Adipocyte (in vitro differentiated cells): ENCODE measurements around the gene FKBP11.

Experiments used
- DNase-seq: peaks from one replicate; pipeline ENCODE4 v3.0.0-alpha.2; 2015; ENCODE audit warnings: low read depth
- H3K27me3 ChIP-seq: replicated peaks from 2 replicates; pipeline ENCODE4 v1.7.0; 2013; ENCODE audit warnings: mild to moderate bottlenecking, low read length, moderate library complexity; ENCODE audit not compliant: control insufficient read depth, insufficient read depth
- H3K36me3 ChIP-seq: 2 replicates; pipeline ENCODE4 v1.7.0; 2013; ENCODE audit warnings: low read length, mild to moderate bottlenecking, moderate library complexity; ENCODE audit not compliant: control insufficient read depth, insufficient read depth, severe bottlenecking
- H3K4me1 ChIP-seq: 2 replicates; pipeline ENCODE4 v1.7.0; 2013; ENCODE audit warnings: mild to moderate bottlenecking, low read length, moderate library complexity; ENCODE audit not compliant: control insufficient read depth, insufficient read depth
- H3K4me3 ChIP-seq: 2 replicates; pipeline ENCODE4 v1.7.0; 2013; ENCODE audit warnings: mild to moderate bottlenecking, low read length, moderate library complexity
- H3K9ac ChIP-seq: 2 replicates; pipeline ENCODE4 v1.7.0; 2013; ENCODE audit warnings: mild to moderate bottlenecking, low read length, moderate library complexity
- H3K9me3 ChIP-seq: 2 replicates; pipeline ENCODE4 v1.7.0; 2013; ENCODE audit warnings: mild to moderate bottlenecking, low read length, moderate library complexity; ENCODE audit not compliant: control insufficient read depth

Gene FKBP11

GRCh38 chr12:48952691-48953090 is 27.4 kb upstream of the FKBP11 start:
- Histone ChIP-seq H3K9me3 (no peaks in the 10 kb centered on the region), H3K9ac (no peak overlapping the region), H3K4me1 (peaks cover 18% of the 10 kb centered on the region), H3K4me3 (no peak overlapping the region), H3K36me3 (peaks cover 38% of the 10 kb centered on the region), H3K27me3 (no peaks in the 10 kb centered on the region)
- no peak for DNase-seq

GRCh38 chr12:48947727-48948126 is 22.4 kb upstream of the FKBP11 start:
- Histone ChIP-seq H3K9me3 (no peaks in the 10 kb centered on the region), H3K4me3 (no peak overlapping the region), H3K4me1 (peaks cover 6% of the 10 kb centered on the region), H3K36me3 (peaks cover 14% of the 10 kb centered on the region), H3K9ac (no peak overlapping the region), H3K27me3 (no peaks in the 10 kb centered on the region)
- no peak for DNase-seq

GRCh38 chr12:48946943-48947342 is 21.7 kb upstream of the FKBP11 start:
- no peaks in the 10 kb centered on the region for H3K9me3 ChIP-seq
- no peak overlapping the region for H3K4me3 ChIP-seq
- H3K9ac ChIP-seq: no peak overlapping the region
- DNase-seq: no peak
- no peaks in the 10 kb centered on the region for H3K27me3 ChIP-seq
- peaks cover 6% of the 10 kb centered on the region for H3K4me1 ChIP-seq
- peaks cover 6% of the 10 kb centered on the region for H3K36me3 ChIP-seq

- peak; percentile 41 for DNase-seq
- H3K4me1 ChIP-seq: peaks cover 6% of the 10 kb centered on the region
- no peaks in the 10 kb centered on the region for H3K9me3 ChIP-seq
- no peak overlapping the region for H3K9ac ChIP-seq
- H3K36me3 ChIP-seq: peaks cover 13% of the 10 kb centered on the region
- H3K27me3 ChIP-seq: no peaks in the 10 kb centered on the region
- H3K4me3 ChIP-seq: no peak overlapping the region
Measured at GRCh38 chr12:48946205-48946604, 20.9 kb upstream of the FKBP11 start.

- H3K4me1 ChIP-seq: peaks cover 6% of the 10 kb centered on the region
- H3K9ac ChIP-seq: no peak overlapping the region
- no peaks in the 10 kb centered on the region for H3K27me3 ChIP-seq
- no peak for DNase-seq
- no peak overlapping the region for H3K4me3 ChIP-seq
- no peaks in the 10 kb centered on the region for H3K9me3 ChIP-seq
- H3K36me3 ChIP-seq: peaks cover 36% of the 10 kb centered on the region
Measured at GRCh38 chr12:48943221-48943620, 17.9 kb upstream of the FKBP11 start.

- Histone ChIP-seq H3K9me3 (no peaks in the 10 kb centered on the region), H3K4me3 (no peak overlapping the region), H3K27me3 (no peaks in the 10 kb centered on the region), H3K4me1 (peaks cover 15% of the 10 kb centered on the region), H3K9ac (no peak overlapping the region), H3K36me3 (peaks cover 59% of the 10 kb centered on the region)
- no peak for DNase-seq
Measured at GRCh38 chr12:48940181-48940580, 14.9 kb upstream of the FKBP11 start.

- Histone ChIP-seq H3K9me3 (no peaks in the 10 kb centered on the region), H3K27me3 (no peaks in the 10 kb centered on the region), H3K36me3 (peaks cover 65% of the 10 kb centered on the region), H3K9ac (no peak overlapping the region), H3K4me1 (peaks cover 14% of the 10 kb centered on the region), H3K4me3 (no peak overlapping the region)
- no peak for DNase-seq
Measured at GRCh38 chr12:48938805-48939204, 13.5 kb upstream of the FKBP11 start.

GRCh38 chr12:48937170-48937569 is 11.9 kb upstream of the FKBP11 start:
- Histone ChIP-seq H3K4me1 (peaks cover 9% of the 10 kb centered on the region), H3K9me3 (no peaks in the 10 kb centered on the region), H3K4me3 (no peak overlapping the region), H3K9ac (no peak overlapping the region), H3K27me3 (no peaks in the 10 kb centered on the region), H3K36me3 (peaks cover 80% of the 10 kb centered on the region)
- no peak for DNase-seq

GRCh38 chr12:48936379-48936979 is 11.2 kb upstream of the FKBP11 start:
- H3K36me3 ChIP-seq: peaks cover 79% of the 10 kb centered on the region
- no peaks in the 10 kb centered on the region for H3K9me3 ChIP-seq
- peaks cover 9% of the 10 kb centered on the region for H3K4me1 ChIP-seq
- DNase-seq: peak; percentile 91
- H3K4me3 ChIP-seq: no peak overlapping the region
- no peak overlapping the region for H3K9ac ChIP-seq
- H3K27me3 ChIP-seq: no peaks in the 10 kb centered on the region

- no peaks in the 10 kb centered on the region for H3K27me3 ChIP-seq
- no peak for DNase-seq
- peaks cover 76% of the 10 kb centered on the region for H3K36me3 ChIP-seq
- H3K4me3 ChIP-seq: no peak overlapping the region
- peaks cover 9% of the 10 kb centered on the region for H3K4me1 ChIP-seq
- no peak overlapping the region for H3K9ac ChIP-seq
- no peaks in the 10 kb centered on the region for H3K9me3 ChIP-seq
Measured at GRCh38 chr12:48934312-48934706, 9.0 kb upstream of the FKBP11 start.

- Histone ChIP-seq H3K9ac (no peak overlapping the region), H3K27me3 (no peaks in the 10 kb centered on the region), H3K4me1 (peaks cover 9% of the 10 kb centered on the region), H3K36me3 (peaks cover 74% of the 10 kb centered on the region), H3K4me3 (no peak overlapping the region), H3K9me3 (no peaks in the 10 kb centered on the region)
- no peak for DNase-seq
Measured at GRCh38 chr12:48933664-48934311, 8.5 kb upstream of the FKBP11 start.

GRCh38 chr12:48932878-48933277 is 7.6 kb upstream of the FKBP11 start:
- no peak for DNase-seq
- peaks cover 9% of the 10 kb centered on the region for H3K4me1 ChIP-seq
- no peaks in the 10 kb centered on the region for H3K27me3 ChIP-seq
- H3K4me3 ChIP-seq: no peak overlapping the region
- H3K36me3 ChIP-seq: peaks cover 69% of the 10 kb centered on the region
- H3K9ac ChIP-seq: no peak overlapping the region
- H3K9me3 ChIP-seq: no peaks in the 10 kb centered on the region
